Measurements from ENCODE around the gene LMF1. TPM values are rescaled to one million over a fixed set of nuclear protein-coding genes. Genes with fewer than 3 reads are reported as not detected.
A peak's percentile ranks its signal among the peaks of the same experiment; 100 is the strongest.

The LMF1 gene
- total RNA-seq, 1 donor = 35.8 TPM

- Histone ChIP-seq H3K79me2 (ENCODE audit: insufficient read depth, low read length) (peaks cover 7% of the 10 kb centered on the region), H2AFZ (ENCODE audit: low read length) (no peak overlapping the region), H4K20me1 (ENCODE audit: insufficient read depth, low read length) (peaks cover 6% of the 10 kb centered on the region), H3K9me3 (ENCODE audit: low read depth, low read length) (peaks cover 4% of the 10 kb centered on the region), H3K27ac (ENCODE audit: low read depth, low read length) (no peak overlapping the region), H3K4me2 (ENCODE audit: insufficient read depth, low read length) (no peak overlapping the region), H3K4me3 (ENCODE audit: insufficient read depth, low read length) (no peak overlapping the region), H3K4me1 (ENCODE audit: insufficient read depth, low read length) (peaks cover 7% of the 10 kb centered on the region), H3K27me3 (ENCODE audit: insufficient read depth, low read length) (peaks cover 48% of the 10 kb centered on the region), H3K36me3 (ENCODE audit: insufficient read depth, low read length) (no peaks in the 10 kb centered on the region)
- DNase-seq (ENCODE audit: insufficient read length, low spot score, missing footprints) = peak; percentile 76
- TF ChIP-seq, protein P1, sequence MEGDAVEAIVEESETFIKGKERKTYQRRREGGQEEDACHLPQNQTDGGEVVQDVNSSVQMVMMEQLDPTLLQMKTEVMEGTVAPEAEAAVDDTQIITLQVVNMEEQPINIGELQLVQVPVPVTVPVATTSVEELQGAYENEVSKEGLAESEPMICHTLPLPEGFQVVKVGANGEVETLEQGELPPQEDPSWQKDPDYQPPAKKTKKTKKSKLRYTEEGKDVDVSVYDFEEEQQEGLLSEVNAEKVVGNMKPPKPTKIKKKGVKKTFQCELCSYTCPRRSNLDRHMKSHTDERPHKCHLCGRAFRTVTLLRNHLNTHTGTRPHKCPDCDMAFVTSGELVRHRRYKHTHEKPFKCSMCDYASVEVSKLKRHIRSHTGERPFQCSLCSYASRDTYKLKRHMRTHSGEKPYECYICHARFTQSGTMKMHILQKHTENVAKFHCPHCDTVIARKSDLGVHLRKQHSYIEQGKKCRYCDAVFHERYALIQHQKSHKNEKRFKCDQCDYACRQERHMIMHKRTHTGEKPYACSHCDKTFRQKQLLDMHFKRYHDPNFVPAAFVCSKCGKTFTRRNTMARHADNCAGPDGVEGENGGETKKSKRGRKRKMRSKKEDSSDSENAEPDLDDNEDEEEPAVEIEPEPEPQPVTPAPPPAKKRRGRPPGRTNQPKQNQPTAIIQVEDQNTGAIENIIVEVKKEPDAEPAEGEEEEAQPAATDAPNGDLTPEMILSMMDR (IDR thresholded peaks at IDR 0.05; ENCODE audit: extremely low read depth, low read depth, low read length) = no peak
Measured at GRCh38 chr16:973366-973765, 2.6 kb upstream of the LMF1 start.

DNA sequence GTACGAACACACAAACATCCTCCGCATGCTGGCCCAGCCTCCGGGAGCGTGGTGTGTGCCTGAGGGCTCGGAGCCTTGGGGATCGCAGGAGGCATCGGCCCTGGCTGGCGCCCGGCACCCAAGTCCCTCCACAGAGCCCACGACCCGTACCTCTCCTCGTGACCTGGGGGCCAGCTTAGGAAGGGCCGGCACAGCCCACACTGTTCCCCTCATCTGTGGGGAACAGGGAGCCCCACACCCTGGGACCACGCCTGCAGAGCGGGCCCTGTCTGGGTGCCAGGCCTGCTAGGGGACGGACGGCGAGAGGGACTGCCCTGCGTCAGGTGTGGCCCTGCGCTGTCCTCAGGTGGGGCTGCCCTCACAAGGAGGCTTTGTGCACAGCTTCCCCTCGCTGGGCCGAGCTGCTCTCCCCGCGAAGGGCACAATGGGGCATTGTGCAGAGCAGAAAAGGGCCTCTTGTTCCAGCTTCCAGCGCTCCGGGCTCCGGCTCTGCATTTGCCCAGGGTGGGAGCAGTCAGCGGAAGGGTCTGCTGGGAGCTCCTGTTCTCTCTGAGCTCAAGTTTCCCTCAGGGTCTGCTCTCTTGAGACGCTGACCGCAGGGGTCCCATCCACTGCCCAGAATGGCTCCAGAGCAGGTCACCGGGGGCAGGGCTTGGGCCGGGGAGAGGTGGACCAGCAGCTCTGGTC, 1.7 kb upstream of the LMF1 start:
- Histone ChIP-seq H4K20me1 (ENCODE audit: insufficient read depth, low read length) (peaks cover 6% of the 10 kb centered on the region), H2AFZ (ENCODE audit: low read length) (no peak overlapping the region), H3K4me3 (ENCODE audit: insufficient read depth, low read length) (no peak overlapping the region), H3K4me2 (ENCODE audit: insufficient read depth, low read length) (no peak overlapping the region), H3K79me2 (ENCODE audit: insufficient read depth, low read length) (peaks cover 12% of the 10 kb centered on the region), H3K36me3 (ENCODE audit: insufficient read depth, low read length) (no peaks in the 10 kb centered on the region), H3K4me1 (ENCODE audit: insufficient read depth, low read length) (peaks cover 7% of the 10 kb centered on the region), H3K27ac (ENCODE audit: low read depth, low read length) (no peak overlapping the region), H3K9me3 (ENCODE audit: low read depth, low read length) (peaks cover 4% of the 10 kb centered on the region), H3K27me3 (ENCODE audit: insufficient read depth, low read length) (peaks cover 48% of the 10 kb centered on the region)
- TF ChIP-seq, protein P1 (IDR thresholded peaks at IDR 0.05; ENCODE audit: extremely low read depth, low read depth, low read length) = no peak
- peak; percentile 81 for DNase-seq (ENCODE audit: insufficient read length, low spot score, missing footprints)

- peaks cover 48% of the 10 kb centered on the region for H3K27me3 ChIP-seq (ENCODE audit: insufficient read depth, low read length)
- H3K4me3 ChIP-seq (ENCODE audit: insufficient read depth, low read length) = no peak overlapping the region
Measured at GRCh38 chr16:971981-972315, 1.2 kb upstream of the LMF1 start.

DNA sequence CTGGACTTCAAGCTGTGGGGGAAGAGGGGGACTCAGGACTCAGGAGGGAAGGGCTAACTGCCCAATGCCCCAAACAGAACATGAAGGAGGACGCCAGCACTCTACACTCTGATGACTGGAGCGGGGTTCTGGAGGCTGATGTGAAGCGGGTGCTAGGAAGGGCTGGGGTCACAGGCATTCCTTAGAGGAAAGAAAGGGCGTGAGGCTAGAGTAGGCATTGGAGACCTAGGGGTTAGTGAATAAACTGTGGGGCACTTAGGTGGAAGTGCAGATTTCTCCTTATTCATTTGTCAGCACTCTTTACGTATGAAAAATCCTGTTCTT, 760 bp upstream of the LMF1 start:
- Histone ChIP-seq H3K36me3 (ENCODE audit: insufficient read depth, low read length) (no peaks in the 10 kb centered on the region), H3K4me1 (ENCODE audit: insufficient read depth, low read length) (peaks cover 7% of the 10 kb centered on the region), H3K4me2 (ENCODE audit: insufficient read depth, low read length) (no peak overlapping the region), H3K79me2 (ENCODE audit: insufficient read depth, low read length) (peaks cover 13% of the 10 kb centered on the region), H3K27me3 (ENCODE audit: insufficient read depth, low read length) (peaks cover 45% of the 10 kb centered on the region), H4K20me1 (ENCODE audit: insufficient read depth, low read length) (peaks cover 6% of the 10 kb centered on the region), H2AFZ (ENCODE audit: low read length) (no peak overlapping the region), H3K4me3 (ENCODE audit: insufficient read depth, low read length) (no peak overlapping the region), H3K27ac (ENCODE audit: low read depth, low read length) (no peak overlapping the region), H3K9me3 (ENCODE audit: low read depth, low read length) (peaks cover 4% of the 10 kb centered on the region)
- TF ChIP-seq, protein P1 (IDR thresholded peaks at IDR 0.05; ENCODE audit: extremely low read depth, low read depth, low read length) = no peak
- DNase-seq (ENCODE audit: insufficient read length, low spot score, missing footprints) = peak; percentile 57

More at GRCh38 chr16:971981-972315, 1.2 kb upstream of the LMF1 start:
- no peak overlapping the region for H3K4me2 ChIP-seq (ENCODE audit: insufficient read depth, low read length)
- H3K79me2 ChIP-seq (ENCODE audit: insufficient read depth, low read length) = peaks cover 13% of the 10 kb centered on the region
- peak; percentile 48 for DNase-seq (ENCODE audit: insufficient read length, low spot score, missing footprints)
- peaks cover 4% of the 10 kb centered on the region for H3K9me3 ChIP-seq (ENCODE audit: low read depth, low read length)
- TF ChIP-seq, protein P1 (IDR thresholded peaks at IDR 0.05; ENCODE audit: extremely low read depth, low read depth, low read length) = no peak
- peaks cover 6% of the 10 kb centered on the region for H4K20me1 ChIP-seq (ENCODE audit: insufficient read depth, low read length)
- peaks cover 7% of the 10 kb centered on the region for H3K4me1 ChIP-seq (ENCODE audit: insufficient read depth, low read length)
- H2AFZ ChIP-seq (ENCODE audit: low read length) = no peak overlapping the region
- no peaks in the 10 kb centered on the region for H3K36me3 ChIP-seq (ENCODE audit: insufficient read depth, low read length)
- H3K27ac ChIP-seq (ENCODE audit: low read depth, low read length) = no peak overlapping the region

Measured in osteoblast (primary cell).